HG02798 (cell line): ENCODE results near the gene SEC24B.
"Not testable (repeated sequence)": the region's sequence is repeated elsewhere in the genome, so short reads cannot be mapped to it uniquely, and the experiment has no call there.

Source experiments
- ATAC-seq: cut with Tn5 transposase; IDR thresholded peaks from one replicate; pipeline ENCODE4 v1.9.1; 2021; ENCODE audit warnings: mild to moderate bottlenecking; ENCODE audit not compliant: unreplicated experiment, poor library complexity

Gene SEC24B

GRCh38 chr4:109574443-109574850, 140.8 kb downstream of the SEC24B start:
- no peak for ATAC-seq

DNA sequence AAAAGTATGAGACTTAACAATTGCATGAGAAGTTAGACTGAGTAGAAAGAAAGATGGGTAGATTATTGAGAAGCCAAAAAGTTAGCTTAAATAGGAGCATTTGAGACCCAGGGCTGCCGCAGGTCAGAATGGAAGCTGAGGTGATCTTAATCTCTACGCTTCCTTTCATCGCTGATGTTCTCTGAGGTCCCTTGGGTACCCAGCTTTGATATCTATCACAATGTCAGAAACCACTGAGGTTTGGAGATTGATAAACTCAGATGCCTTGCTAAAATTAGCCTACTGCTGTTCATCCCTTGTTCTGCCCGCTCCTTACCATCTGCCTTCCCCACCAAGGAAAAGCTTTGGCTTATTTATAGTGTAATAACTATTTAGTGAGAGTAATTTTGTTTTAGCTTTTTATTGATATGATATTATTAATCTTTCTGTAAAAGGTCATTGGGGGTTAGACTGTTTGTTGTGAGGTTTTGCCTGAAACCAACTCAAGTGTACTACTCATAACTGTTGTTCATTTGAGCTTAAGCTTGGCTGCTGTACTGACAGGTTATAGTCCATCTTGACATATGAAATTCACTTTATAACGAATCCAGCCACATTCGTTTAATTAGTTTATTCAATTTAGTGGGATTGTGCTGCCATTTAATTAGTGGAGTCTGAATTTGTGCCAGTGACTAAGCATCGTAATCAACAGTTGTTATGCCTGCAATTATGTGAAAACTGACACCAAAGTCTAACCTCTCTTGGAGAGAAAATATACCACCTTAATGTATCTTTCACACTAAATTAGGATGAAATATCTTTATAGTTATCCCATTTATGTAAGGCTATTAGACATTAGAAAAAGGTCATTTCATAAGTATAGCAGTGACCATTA, 141.6 kb downstream of the SEC24B start:
- ATAC-seq, result no peak

- ATAC-seq, result no peak
Measured at GRCh38 chr4:109576462-109576861, 142.8 kb downstream of the SEC24B start.

- no peak for ATAC-seq
Measured at GRCh38 chr4:109578846-109579245, 145.2 kb downstream of the SEC24B start.

- not testable (repeated sequence) for ATAC-seq
Measured at GRCh38 chr4:109579997-109580396, 146.4 kb downstream of the SEC24B start.

DNA sequence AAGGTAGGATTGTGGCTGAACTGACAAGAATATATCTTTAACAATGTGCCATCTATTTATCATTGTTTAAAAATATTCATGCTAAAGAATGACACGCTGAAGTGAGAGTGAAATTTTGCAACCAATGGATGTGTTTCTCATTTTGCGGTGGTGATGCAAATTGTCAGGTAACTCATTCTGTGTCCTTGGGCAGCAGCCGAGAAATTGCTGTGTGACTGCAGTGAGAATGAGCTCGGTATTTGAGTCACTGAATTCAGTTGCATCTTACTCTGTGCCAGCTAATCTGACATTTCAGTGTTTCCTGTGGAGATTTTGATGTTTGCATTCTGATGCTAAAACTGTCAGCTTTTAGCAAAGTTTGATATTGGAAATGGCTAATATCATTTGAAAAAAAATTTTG, 154.6 kb downstream of the SEC24B start:
- ATAC-seq, result peak; percentile 96

DNA sequence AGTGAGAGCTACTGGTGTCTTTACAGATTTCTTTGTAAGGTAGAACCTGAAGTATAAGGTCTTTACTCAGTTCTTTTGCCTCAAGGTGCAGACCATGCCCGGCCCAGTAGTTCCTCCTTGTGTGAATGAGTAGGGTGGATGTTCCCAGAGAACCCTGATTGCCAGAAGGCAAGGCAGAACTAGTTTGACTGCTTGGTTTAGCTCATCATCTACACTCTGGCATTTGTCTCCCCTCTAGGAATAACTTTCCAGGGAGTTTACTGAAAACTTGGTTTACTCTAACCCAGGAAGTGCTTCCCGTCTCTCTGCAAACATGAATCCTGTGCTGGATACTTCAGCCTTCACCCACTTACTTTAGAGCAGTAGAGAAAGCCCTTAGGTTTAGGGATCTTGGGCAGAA, 155.5 kb downstream of the SEC24B start:
- ATAC-seq, result no peak

DNA sequence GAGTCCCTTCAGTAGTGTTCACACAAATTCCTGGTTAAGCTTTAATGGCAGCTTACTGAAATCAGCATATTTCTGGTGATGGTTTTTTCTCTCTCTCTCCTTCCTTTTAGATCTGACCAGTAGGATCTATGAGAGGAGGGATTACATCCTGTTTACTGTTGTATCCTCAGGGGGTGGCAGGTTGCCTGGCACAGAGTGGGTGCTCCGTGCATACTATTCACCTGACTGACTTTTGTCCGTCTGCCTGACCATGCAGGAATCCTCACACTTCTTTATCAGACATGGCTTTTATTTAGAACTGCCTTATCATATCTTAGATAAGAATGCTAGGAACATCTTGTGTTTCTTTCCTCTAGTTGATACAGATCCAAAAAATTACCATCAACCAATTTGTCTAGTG, 156.0 kb downstream of the SEC24B start:
- ATAC-seq, result no peak
